GM19468 (cell line): ENCODE data around the gene MMP23B.
"Not testable (repeated sequence)": the region's sequence is repeated elsewhere in the genome, so short reads cannot be mapped to it uniquely, and the experiment has no call there.

Experiments used
- ATAC-seq: cut with Tn5 transposase; IDR thresholded peaks from one replicate; pipeline ENCODE4 v1.9.1; 2021; ENCODE audit warnings: mild to moderate bottlenecking, moderate library complexity, moderate number of reproducible peaks; ENCODE audit not compliant: unreplicated experiment; ENCODE audit errors: extremely low read depth

MMP23B gene

GRCh38 chr1:1631782-1632420 lies at the start of gene MMP23B:
TSS of gene MMP23B (plus strand) at chr1:1632173. CDS start at chr1:1632219, 46 bp downstream.
- no peak for ATAC-seq

DNA sequence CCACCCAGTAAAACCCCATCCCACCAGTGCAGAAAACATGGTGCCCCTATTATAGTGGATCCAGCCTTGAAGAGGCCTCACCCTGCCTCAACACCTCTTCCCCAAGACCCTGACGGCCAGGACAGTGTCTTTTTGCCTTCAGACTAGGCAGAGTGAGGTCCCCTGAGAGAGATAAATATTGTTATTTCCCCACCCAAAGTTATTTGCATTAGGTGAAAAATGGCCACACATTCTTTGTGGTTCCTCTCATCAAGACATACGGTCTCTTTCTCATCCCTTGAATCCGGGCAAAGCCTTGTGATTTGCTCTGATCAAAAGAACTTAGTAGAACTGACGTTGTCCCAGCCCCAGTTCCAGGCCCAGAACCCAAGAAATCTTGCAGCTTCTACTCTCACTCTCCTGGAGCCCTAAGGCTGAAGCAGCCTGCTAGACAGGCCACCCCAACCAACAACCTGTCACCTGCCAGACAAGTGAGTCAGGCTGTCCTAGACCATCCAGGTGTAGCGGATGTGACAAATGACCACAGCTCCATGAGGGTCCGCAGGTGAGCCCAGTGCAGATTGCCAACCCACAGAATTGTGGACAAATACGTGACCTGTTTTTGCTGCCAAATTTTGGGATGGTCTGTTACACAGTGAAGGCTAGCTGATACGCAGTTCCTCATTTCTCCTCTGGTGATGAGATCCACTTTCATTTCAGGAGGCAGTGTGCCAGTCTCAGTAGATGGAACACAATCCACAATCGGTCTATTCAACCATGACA lies 49.2 kb upstream of the MMP23B start:
- no peak for ATAC-seq

GRCh38 chr1:1583347-1584010 lies 48.5 kb upstream of the MMP23B start:
- ATAC-seq, result no peak

GRCh38 chr1:1591452-1591851 lies 40.5 kb upstream of the MMP23B start:
- no peak for ATAC-seq

DNA sequence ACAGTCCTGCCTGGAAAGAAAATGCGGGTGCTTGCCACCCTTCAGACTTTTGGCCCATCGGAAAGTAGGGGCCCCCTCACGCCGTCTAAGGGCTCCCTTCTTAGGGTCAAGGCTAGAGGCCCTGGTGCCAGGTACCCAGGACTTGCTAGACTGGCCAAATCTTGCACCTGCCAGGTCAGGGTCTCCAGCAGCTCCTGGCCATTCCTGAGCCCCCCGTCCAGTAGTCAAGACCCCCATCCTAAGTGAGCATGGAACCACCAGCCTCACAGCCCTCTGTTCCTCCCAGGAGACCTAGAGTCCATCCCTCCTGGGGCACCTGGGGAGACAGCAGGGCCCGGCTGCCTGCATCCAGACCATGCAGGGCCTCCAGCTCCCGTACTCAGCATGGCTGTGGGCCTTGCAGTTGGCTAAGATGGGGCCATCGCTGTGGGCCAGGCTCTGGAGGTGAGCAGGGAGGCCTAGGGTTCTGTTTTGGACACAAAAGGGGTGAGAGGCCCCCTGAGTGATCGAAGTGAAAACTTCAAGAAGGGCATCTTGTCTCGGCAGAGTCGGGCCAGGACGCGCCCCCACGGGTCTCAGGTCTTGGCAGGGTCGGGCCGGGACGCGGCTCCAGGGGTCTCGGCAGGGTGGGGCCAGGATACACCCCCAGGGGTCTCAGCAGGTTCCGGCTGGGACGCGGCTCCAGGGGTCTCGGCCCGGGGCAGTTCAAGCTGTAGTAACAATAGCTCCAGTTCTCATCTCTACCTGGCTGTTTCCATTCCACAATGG lies 38.0 kb upstream of the MMP23B start:
- no peak for ATAC-seq

- no peak for ATAC-seq
These were observed 37.2 kb upstream of the MMP23B start for GRCh38 chr1:1594602-1595260.

DNA sequence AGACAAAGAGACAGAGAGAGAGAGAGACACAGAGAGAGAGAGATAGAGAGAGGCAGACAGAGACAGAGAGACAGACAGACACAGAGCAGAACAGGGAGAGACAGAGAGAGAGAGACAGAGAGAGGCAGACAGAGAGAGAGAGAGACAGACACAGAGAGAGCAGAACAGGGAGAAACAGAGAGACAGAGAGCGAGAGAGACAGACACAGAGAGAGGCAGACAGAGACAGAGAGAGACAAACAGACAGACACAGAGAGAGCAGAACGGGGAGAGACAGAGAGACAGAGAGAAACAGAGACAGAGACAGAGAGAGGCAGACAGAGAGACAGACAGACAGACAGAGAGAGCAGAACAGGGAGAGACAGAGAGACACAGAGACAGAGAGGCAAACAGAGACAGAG lies 36.6 kb upstream of the MMP23B start:
- not testable (repeated sequence) for ATAC-seq

- no peak for ATAC-seq
These were observed 35.3 kb upstream of the MMP23B start for GRCh38 chr1:1596493-1597274.

DNA sequence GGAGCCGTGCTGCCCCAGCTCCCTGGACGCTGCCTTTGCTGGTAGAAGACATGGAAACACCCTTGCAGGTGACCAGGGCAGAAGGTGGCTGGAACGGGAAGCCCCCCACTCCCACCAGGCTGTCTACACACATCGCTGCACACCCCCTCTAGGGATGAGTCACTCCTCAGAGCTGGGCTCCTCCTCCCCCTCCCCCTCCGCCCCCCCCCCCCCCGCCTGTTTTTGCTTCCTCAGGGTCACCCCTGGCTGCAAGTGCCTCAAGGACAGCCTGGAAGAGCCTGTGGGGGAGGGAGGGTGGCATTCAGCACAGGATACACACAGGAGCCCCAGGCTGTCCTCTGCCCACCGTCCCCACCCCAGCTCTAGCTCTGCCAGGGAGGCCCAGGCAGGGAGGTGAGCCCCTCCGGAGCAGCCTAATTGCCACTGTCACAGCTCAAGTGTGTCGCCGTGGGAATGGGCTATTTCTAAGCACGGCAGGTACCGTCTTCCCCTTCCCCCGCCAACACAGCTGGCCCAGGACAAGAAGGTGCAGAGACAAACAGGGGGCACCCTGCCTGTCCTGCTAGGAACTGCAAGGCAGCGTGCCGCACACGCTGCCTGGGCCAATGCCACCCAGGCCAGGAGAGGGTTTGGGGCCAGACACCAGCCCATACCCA lies 34.6 kb upstream of the MMP23B start:
- ATAC-seq, result no peak

DNA sequence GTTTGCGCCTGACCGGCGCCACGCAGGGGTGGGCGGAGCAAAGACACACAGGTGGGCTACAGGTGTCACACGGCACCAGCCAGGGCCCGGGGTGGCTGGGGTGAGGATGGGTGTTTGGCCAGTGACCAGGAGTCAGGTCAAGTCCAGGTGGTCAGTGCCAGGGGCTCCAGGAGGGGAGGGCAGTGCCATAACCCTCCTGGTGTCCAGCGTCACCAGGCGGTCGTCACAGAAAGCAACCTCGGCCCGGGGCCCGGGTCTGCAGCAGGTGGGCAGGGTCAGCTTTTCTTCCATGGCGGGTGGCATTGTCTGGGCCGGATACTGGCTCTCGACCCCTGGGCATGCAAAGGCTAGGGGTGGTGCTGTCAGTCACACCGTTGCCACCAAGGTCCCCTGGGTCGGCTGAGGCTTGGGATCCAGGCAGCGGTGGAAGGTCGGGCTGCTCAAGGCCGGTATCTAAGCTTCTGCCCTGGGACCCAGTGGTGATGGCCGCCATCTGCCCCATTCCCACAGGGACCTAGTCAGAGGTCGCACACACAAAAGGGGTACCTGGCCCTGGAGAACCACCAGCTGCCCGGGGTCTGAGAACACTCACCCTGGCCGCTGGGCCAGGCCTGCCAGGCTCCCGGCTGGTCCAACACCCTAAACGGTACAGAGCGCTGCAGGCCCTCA lies 33.8 kb upstream of the MMP23B start:
- no peak for ATAC-seq

DNA sequence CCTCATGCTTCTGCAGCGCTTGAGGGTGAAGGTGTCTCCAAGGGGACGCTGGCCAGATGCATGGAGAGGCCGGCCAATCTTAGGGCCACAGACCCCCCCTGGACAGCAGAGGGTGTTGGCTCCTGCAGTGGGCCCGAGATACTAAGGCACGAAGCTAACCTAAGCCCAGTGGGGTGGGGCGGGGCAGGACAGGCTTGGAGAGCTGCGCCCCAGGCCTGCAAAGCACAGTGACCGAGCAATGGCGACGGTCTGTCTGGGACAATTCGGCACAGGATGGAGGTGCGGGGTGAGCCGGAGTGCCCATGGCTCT lies 33.3 kb upstream of the MMP23B start:
- no peak for ATAC-seq

GRCh38 chr1:1599030-1599934 lies 32.7 kb upstream of the MMP23B start:
- no peak for ATAC-seq

DNA sequence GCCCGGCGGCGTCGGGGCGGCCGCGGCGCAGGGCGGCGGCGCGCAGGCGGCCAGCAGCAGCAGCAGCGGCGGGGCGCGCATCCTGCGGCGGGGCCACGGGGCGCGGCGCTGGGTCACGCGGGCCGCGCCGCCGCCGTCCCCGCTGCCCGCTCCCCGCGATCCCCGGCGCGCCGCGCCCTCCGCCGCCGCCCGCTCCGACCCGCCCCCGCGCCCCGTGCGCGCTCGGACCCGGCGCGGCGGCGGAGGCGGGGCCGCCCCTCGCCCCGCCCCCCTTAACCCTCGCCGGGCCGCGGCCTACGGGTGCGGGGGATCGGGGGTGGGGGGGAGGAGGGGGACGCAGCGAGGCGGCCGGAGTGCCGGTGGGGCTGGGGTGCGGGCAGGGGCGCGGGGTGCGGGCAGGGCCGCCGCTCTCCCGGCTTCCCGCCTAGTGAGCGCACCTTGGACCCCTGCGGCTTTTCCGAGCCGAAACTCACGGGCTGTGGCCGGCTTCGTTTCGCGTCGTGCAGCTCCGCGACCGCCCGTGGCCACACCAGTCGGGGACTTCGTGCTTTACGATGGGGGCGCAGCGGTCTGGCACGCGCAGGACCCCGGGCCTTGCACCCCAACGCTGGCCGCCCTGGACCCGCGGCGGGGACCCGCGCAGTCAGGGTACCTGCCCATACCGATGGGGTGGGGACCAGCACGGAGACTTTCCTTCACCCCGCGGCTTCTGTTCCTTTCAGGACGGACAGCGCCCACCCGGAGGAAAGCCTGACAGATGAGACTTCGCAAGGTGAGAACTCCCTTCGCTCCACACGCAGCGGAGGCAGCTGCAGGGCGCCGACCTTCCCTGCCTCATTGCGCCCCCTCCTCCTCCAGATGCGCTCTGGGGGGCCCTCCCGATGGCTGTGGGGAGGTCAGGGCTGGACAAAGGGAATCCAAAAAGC lies 31.8 kb upstream of the MMP23B start, which contains the start of gene FNDC10:
FNDC10 (minus strand) TSS at position 201 of the 926 bp plus-strand sequence; CDS start at position 81, 120 bp downstream.
- no peak for ATAC-seq

DNA sequence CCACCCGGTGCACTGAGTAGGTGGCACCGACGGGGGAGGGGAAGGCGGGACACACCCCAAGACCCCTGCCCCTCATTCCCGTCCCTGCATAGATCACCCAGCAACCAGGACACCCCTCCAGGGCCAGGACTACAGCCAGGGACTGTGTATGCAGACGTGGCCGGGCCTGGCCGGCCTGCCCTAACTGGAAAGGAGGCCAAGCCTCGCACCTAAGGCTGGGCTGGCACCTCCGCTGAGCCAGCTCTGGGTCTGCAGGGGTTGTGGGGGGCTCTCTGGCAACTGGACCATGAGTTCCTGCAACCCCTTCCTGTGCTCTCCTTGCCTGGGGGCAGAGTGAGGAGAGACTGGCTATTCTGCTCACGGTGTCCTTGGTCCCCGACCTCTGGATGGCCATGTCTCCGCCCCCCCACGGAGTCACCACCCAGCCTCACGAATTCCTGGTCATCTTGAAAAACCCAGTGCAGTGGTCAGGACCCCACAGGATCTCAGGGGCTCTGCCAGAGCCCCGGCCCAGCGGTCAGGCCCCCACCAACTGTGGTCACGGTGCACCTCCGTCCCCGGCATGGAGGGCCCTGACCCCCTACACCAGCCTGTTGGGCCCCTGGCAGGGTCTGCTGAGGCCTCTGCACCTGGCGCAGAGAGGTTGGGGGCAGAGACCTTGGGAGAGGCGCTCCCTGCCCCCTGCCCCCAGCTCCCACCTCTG lies 31.0 kb upstream of the MMP23B start:
- no peak for ATAC-seq

- ATAC-seq, result no peak
These were observed 30.2 kb upstream of the MMP23B start for GRCh38 chr1:1601564-1602303.
